ENCODE measurements around the gene CCDC7. TPM values are rescaled to one million over a fixed set of nuclear protein-coding genes. Genes with fewer than 3 reads are reported as not detected.

CCDC7 gene
- total RNA-seq, 1 experiment from 2014 or later, result 6.9 TPM

GRCh38 chr10:32731527-32731926, 285.6 kb downstream of the CCDC7 start:
- Histone ChIP-seq H3F3A (ENCODE audit: insufficient read depth, low read depth) (no peaks in the 10 kb centered on the region), H3K79me2 (ENCODE audit: low read depth) (no peaks in the 10 kb centered on the region), H3K4me2 (no peak overlapping the region), H3K9me2 (ENCODE audit: insufficient read depth) (no peaks in the 10 kb centered on the region), H3K27me3 (ENCODE audit: insufficient read depth, low read depth) (no peaks in the 10 kb centered on the region), H3K4me3 (no peak overlapping the region), H3K27ac (no peak overlapping the region), H3K36me3 (ENCODE audit: low read depth) (no peaks in the 10 kb centered on the region), H4K20me1 (ENCODE audit: insufficient read depth) (no peaks in the 10 kb centered on the region), H2AFZ (no peak overlapping the region), H3K4me1 (replicated peaks; ENCODE audit: insufficient read depth) (no peaks in the 10 kb centered on the region), H3K9me3 (ENCODE audit: insufficient read depth, low read depth) (no peaks in the 10 kb centered on the region)
- CTCF ChIA-PET, result no interaction called here
- no peak for TF ChIP-seq EZH2 (IDR thresholded peaks at IDR 0.05; ENCODE audit: low read depth)
- no peak for TF ChIP-seq CTCF (conservative IDR thresholded peaks at IDR 0.05)
- no peak for DNase-seq
- intact Hi-C loops (cut with micrococcal nuclease; ENCODE audit: unreplicated experiment), result no loop called here
- BruUV-seq (replicated peaks), result no TSS peak
- POLR2A ChIA-PET (ENCODE audit: unreplicated experiment), result no interaction called here

GRCh38 chr10:32738958-32739357, 293.0 kb downstream of the CCDC7 start:
- intact Hi-C loops (cut with micrococcal nuclease; ENCODE audit: unreplicated experiment), result no loop called here
- CTCF ChIA-PET, result no interaction called here
- Histone ChIP-seq H3K9me3 (ENCODE audit: insufficient read depth, low read depth) (no peaks in the 10 kb centered on the region), H3K27ac (no peak overlapping the region), H3F3A (ENCODE audit: insufficient read depth, low read depth) (no peaks in the 10 kb centered on the region), H3K27me3 (ENCODE audit: insufficient read depth, low read depth) (no peaks in the 10 kb centered on the region), H2AFZ (no peak overlapping the region), H3K4me2 (no peak overlapping the region), H3K4me3 (no peak overlapping the region), H3K9me2 (ENCODE audit: insufficient read depth) (no peaks in the 10 kb centered on the region), H4K20me1 (ENCODE audit: insufficient read depth) (no peaks in the 10 kb centered on the region), H3K79me2 (ENCODE audit: low read depth) (no peaks in the 10 kb centered on the region), H3K4me1 (replicated peaks; ENCODE audit: insufficient read depth) (no peaks in the 10 kb centered on the region), H3K36me3 (ENCODE audit: low read depth) (no peaks in the 10 kb centered on the region)
- BruUV-seq (replicated peaks), result no TSS peak
- TF ChIP-seq EZH2 (IDR thresholded peaks at IDR 0.05; ENCODE audit: low read depth) (no peak), CTCF (conservative IDR thresholded peaks at IDR 0.05) (no peak)
- no peak for DNase-seq
- POLR2A ChIA-PET (ENCODE audit: unreplicated experiment), result no interaction called here

- Histone ChIP-seq H3K4me2 (no peak overlapping the region), H3K4me3 (no peak overlapping the region), H3K4me1 (replicated peaks; ENCODE audit: insufficient read depth) (no peaks in the 10 kb centered on the region), H4K20me1 (ENCODE audit: insufficient read depth) (no peaks in the 10 kb centered on the region), H3K27ac (no peak overlapping the region), H3K9me2 (ENCODE audit: insufficient read depth) (no peaks in the 10 kb centered on the region), H3K27me3 (ENCODE audit: insufficient read depth, low read depth) (no peaks in the 10 kb centered on the region), H3F3A (ENCODE audit: insufficient read depth, low read depth) (no peaks in the 10 kb centered on the region), H2AFZ (no peak overlapping the region), H3K36me3 (ENCODE audit: low read depth) (no peaks in the 10 kb centered on the region), H3K9me3 (ENCODE audit: insufficient read depth, low read depth) (no peaks in the 10 kb centered on the region), H3K79me2 (ENCODE audit: low read depth) (no peaks in the 10 kb centered on the region)
- no peak for DNase-seq
- ChIA-PET POLR2A (ENCODE audit: unreplicated experiment) (no interaction called here), CTCF (no interaction called here)
- TF ChIP-seq CTCF (conservative IDR thresholded peaks at IDR 0.05), result no peak
- no peak for TF ChIP-seq EZH2 (IDR thresholded peaks at IDR 0.05; ENCODE audit: low read depth)
- BruUV-seq (replicated peaks), result no TSS peak
- intact Hi-C loops (cut with micrococcal nuclease; ENCODE audit: unreplicated experiment), result no loop called here
These were observed 298.4 kb downstream of the CCDC7 start for GRCh38 chr10:32744321-32744720.
